Endothelial cell of umbilical vein (primary cell): ENCODE results near the gene CES5A.

ENCODE experiments used
- POLR2A ChIP-seq: IDR thresholded peaks from 2 replicates; pipeline ENCODE4 v1.6.1; 2012; ENCODE audit warnings: low read depth, mild to moderate bottlenecking, control low read depth, low read length
- POLR2AphosphoS5 ChIP-seq: IDR thresholded peaks from 2 replicates; pipeline ENCODE4 v1.6.1; 2012; ENCODE audit warnings: low read depth, mild to moderate bottlenecking, control low read depth, low read length, moderate library complexity; ENCODE audit not compliant: insufficient read depth
- TF ChIP-seq, protein P1 (sequence below), 2 donors: IDR thresholded peaks; 1 replicate in 1 of 2; 2 replicates in 1 of 2; pipeline ENCODE4 v1.5.1; 2011; ENCODE audit warnings: low read length in 2 of 2, mild to moderate bottlenecking in 2 of 2, moderate library complexity in 2 of 2, control low read depth in 1 of 2, inconsistent platforms in 1 of 2, low read depth in 1 of 2; ENCODE audit not compliant: insufficient read depth in 1 of 2; ENCODE audit errors: extremely low read depth in 1 of 2

DNA sequence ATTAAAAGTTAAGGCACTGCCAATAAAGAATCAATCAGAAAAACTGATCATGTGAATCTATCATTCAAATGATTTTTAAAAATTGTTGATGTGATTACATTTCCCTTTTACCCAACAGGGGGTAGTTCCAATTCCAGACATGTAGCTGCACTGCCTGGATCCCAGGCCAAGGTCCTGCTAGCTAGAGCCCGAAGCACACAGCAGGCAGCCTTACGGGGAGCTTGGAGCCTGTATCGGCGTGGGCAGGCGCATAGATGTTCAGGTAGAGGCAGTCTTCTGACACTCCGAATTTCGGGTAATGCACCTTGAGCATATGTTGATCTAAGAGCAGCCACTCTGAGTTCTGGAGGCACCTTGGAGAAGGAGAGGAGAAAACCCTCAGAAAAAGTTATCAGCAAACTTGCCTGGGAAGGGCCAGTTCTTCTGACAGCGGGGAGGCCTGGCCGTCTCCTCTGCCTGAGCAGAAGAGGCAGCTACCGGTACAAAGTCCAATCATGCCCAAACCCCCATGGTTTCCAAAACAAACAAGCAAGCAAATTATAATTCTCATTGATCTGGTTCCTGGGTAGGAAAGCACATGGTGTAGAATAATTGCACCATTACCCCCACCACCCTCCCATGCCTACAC lies 3.6 kb downstream of the CES5A start:
- TF ChIP-seq, protein P1, sequence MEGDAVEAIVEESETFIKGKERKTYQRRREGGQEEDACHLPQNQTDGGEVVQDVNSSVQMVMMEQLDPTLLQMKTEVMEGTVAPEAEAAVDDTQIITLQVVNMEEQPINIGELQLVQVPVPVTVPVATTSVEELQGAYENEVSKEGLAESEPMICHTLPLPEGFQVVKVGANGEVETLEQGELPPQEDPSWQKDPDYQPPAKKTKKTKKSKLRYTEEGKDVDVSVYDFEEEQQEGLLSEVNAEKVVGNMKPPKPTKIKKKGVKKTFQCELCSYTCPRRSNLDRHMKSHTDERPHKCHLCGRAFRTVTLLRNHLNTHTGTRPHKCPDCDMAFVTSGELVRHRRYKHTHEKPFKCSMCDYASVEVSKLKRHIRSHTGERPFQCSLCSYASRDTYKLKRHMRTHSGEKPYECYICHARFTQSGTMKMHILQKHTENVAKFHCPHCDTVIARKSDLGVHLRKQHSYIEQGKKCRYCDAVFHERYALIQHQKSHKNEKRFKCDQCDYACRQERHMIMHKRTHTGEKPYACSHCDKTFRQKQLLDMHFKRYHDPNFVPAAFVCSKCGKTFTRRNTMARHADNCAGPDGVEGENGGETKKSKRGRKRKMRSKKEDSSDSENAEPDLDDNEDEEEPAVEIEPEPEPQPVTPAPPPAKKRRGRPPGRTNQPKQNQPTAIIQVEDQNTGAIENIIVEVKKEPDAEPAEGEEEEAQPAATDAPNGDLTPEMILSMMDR (IDR thresholded peaks at IDR 0.05; ENCODE audit: extremely low read depth in 1 of 2, insufficient read depth in 1 of 2, low read depth in 1 of 2, low read length in 2 of 2), result no peak
- TF ChIP-seq POLR2A (no peak), POLR2AphosphoS5 (no peak)
